HEK293T (cell line): ENCODE measurements around the gene CLIC3.

ENCODE experiments used
- ARNT ChIP-seq: fragments of 450-650 bp; IDR thresholded peaks from 2 replicates; pipeline ENCODE4 v1.6.1; 2017; ENCODE audit warnings: mild to moderate bottlenecking
- BHLHE40 ChIP-seq: fragments of 450-650 bp; IDR thresholded peaks from 2 replicates; pipeline ENCODE4 v1.6.1; 2016; ENCODE audit warnings: mild to moderate bottlenecking, moderate library complexity, borderline replicate concordance
- FOXA1 ChIP-seq: fragments of 450-650 bp; IDR thresholded peaks from 2 replicates; pipeline ENCODE4 v1.6.1; 2016; ENCODE audit warnings: mild to moderate bottlenecking
- FOXK2 ChIP-seq: fragments of 450-650 bp; IDR thresholded peaks from 2 replicates; pipeline ENCODE4 v1.6.1; 2016; ENCODE audit warnings: mild to moderate bottlenecking
- FOXM1 ChIP-seq: fragments of 450-650 bp; IDR thresholded peaks from 2 replicates; pipeline ENCODE4 v1.6.1; 2017; ENCODE audit warnings: mild to moderate bottlenecking, borderline replicate concordance
- HDGF ChIP-seq: fragments of 450-650 bp; IDR thresholded peaks from 2 replicates; pipeline ENCODE4 v1.6.1; 2017; ENCODE audit warnings: antibody characterized with exemption, borderline replicate concordance
- NFRKB ChIP-seq: fragments of 450-650 bp; IDR thresholded peaks from 2 replicates; pipeline ENCODE4 v1.6.1; 2016; ENCODE audit warnings: mild to moderate bottlenecking, moderate library complexity
- SP1 ChIP-seq: fragments of 450-650 bp; IDR thresholded peaks from 2 replicates; pipeline ENCODE4 v1.6.1; 2017
- SUZ12 ChIP-seq: fragments of 450-650 bp; IDR thresholded peaks from 2 replicates; pipeline ENCODE4 v1.6.1; 2016; ENCODE audit warnings: mild to moderate bottlenecking
- TARDBP ChIP-seq: fragments of 450-650 bp; IDR thresholded peaks from 2 replicates; pipeline ENCODE4 v1.6.1; 2016
- ZNF384 ChIP-seq: fragments of 450-650 bp; IDR thresholded peaks from 2 replicates; pipeline ENCODE4 v1.6.1; 2016
- TF ChIP-seq, protein P1 (sequence below): fragments of 450-650 bp; IDR thresholded peaks from 2 replicates; pipeline ENCODE4 v1.6.1; 2016

DNA sequence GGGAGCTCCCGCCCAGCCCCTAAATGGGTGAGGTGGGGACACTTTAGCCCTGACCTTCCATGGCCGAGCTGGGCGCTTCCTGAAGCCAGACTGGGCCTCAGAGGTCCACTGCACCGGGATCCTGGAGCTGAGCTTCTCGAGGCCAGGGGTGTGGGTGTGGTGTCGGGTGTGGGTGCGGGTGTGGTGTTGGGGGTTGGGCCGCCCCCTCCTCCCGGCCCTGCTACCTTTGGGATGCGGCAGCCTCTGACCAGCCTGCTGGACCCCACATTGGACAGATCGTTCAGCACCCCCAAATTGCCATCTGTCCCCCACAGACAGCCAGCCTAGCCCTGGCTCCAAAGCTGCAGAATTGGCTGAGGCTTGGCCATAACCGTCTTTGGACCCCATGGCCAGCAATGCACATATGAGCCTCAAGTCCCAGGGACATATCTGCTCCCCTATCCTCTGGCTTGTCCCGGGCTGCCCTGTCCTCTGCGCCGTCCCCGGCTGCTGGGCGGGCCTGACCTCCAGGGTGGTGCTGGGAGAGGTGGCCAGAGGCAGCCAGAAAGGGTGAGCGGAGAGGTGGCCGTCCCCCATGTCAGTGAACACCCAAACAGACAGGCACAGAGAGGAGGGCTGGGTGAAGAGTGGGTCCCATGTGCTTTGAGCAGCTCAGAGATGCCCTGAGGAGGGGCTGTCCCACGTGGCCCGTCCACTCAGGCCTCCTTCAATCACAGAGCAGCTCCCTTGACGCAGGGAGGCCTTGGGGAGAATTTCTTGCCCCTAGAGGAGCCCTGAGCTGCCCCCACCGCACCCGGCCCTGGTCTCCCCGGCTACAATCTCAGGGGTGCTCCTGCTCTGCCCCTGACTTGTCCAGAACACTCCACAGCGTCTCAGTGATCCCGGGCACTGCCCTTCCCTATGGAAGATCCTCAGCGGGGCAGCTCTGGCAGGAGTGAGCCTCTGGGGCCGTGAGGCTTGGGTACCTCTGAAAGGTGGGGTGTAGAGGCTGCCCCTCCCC, 22.4 kb downstream of the CLIC3 start:
- no peak for TF ChIP-seq HDGF
- TF ChIP-seq ARNT, result no peak
- no peak for TF ChIP-seq FOXA1
- no peak for TF ChIP-seq BHLHE40
- no peak for TF ChIP-seq FOXK2
- TF ChIP-seq SP1, result no peak
- no peak for TF ChIP-seq SUZ12
- no peak for TF ChIP-seq TARDBP
- TF ChIP-seq, protein P1, sequence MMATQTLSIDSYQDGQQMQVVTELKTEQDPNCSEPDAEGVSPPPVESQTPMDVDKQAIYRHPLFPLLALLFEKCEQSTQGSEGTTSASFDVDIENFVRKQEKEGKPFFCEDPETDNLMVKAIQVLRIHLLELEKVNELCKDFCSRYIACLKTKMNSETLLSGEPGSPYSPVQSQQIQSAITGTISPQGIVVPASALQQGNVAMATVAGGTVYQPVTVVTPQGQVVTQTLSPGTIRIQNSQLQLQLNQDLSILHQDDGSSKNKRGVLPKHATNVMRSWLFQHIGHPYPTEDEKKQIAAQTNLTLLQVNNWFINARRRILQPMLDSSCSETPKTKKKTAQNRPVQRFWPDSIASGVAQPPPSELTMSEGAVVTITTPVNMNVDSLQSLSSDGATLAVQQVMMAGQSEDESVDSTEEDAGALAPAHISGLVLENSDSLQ, result no peak
- no peak for TF ChIP-seq ZNF384
- no peak for TF ChIP-seq FOXM1
- TF ChIP-seq NFRKB, result no peak
